Transverse colon (tissue), 4 donors: ENCODE data around the gene ABCG2.

ENCODE experiments used
- CTCF ChIP-seq, 5 experiments: fragments of 200-600 bp in 3 of 5; fragments of 450-650 bp in 2 of 5; sonication (generic) in 3 of 5; IDR thresholded peaks; 1 replicate in 2 of 5; 2 replicates in 3 of 5; pipeline ENCODE4 v1.5.1; 2016 to 2017; ENCODE audit warnings: antibody characterized with exemption in 5 of 5, inconsistent platforms in 3 of 5, mild to moderate bottlenecking in 2 of 5, moderate library complexity in 1 of 5
- POLR2A ChIP-seq: fragments of 450-650 bp; IDR thresholded peaks from one replicate; pipeline ENCODE4 v1.6.1; 2016; ENCODE audit warnings: antibody characterized with exemption, mild to moderate bottlenecking, moderate library complexity
- POLR2AphosphoS5 ChIP-seq, 3 donors: sonication (generic); formaldehyde crosslinking; IDR thresholded peaks; one replicate each; pipeline ENCODE4 v1.6.1; 2016; ENCODE audit warnings: antibody characterized with exemption in 3 of 3

GRCh38 chr4:88195328-88196012, 37.0 kb upstream of the ABCG2 start:
- TF ChIP-seq CTCF (IDR thresholded peaks at IDR 0.05) (no peak), POLR2AphosphoS5 (IDR thresholded peaks at IDR 0.05) (no peak), POLR2A (no peak)
